ENCODE results near the gene WDR7. TPM values are rescaled to one million over a fixed set of nuclear protein-coding genes. Genes with fewer than 3 reads are reported as not detected.

The WDR7 gene
- polyA plus RNA-seq, 5 donors, result 10.4 to 14.2 (median 12.1) TPM

- no peak for DNase-seq
These were observed 336.9 kb downstream of the WDR7 start for GRCh38 chr18:56988022-56988421.

- DNase-seq, result no peak
These were observed 339.5 kb downstream of the WDR7 start for GRCh38 chr18:56990678-56991077.

GRCh38 chr18:56992777-56993176, 341.6 kb downstream of the WDR7 start:
- no peak for DNase-seq

GRCh38 chr18:56995579-56996188, 344.5 kb downstream of the WDR7 start:
- DNase-seq, result no peak

- no peak for DNase-seq
These were observed 346.0 kb downstream of the WDR7 start for GRCh38 chr18:56997200-56997599.

- no peak for DNase-seq
These were observed 348.7 kb downstream of the WDR7 start for GRCh38 chr18:56999823-57000222.

GRCh38 chr18:57002627-57003026, 351.5 kb downstream of the WDR7 start:
- DNase-seq, result no peak

- no peak for DNase-seq
These were observed 352.2 kb downstream of the WDR7 start for GRCh38 chr18:57003342-57003741.

GRCh38 chr18:57004366-57005121, 353.4 kb downstream of the WDR7 start:
- no peak for DNase-seq

- no peak for DNase-seq
These were observed 357.0 kb downstream of the WDR7 start for GRCh38 chr18:57008001-57008686.

- no peak for DNase-seq
These were observed 358.7 kb downstream of the WDR7 start for GRCh38 chr18:57009844-57010243.

GRCh38 chr18:57014772-57015413, 363.7 kb downstream of the WDR7 start:
- DNase-seq, result peak; percentile 20 to 21

- DNase-seq, result no peak
These were observed 364.3 kb downstream of the WDR7 start for GRCh38 chr18:57015451-57015850.

- no peak for DNase-seq
These were observed 367.7 kb downstream of the WDR7 start for GRCh38 chr18:57018845-57019244.

- no peak for DNase-seq
These were observed 371.6 kb downstream of the WDR7 start for GRCh38 chr18:57022716-57023115.

GRCh38 chr18:57023275-57023882, 372.2 kb downstream of the WDR7 start:
- no peak for DNase-seq

GRCh38 chr18:57025540-57025939, 374.4 kb downstream of the WDR7 start:
- DNase-seq, result no peak

- DNase-seq, result no peak
These were observed 375.2 kb downstream of the WDR7 start for GRCh38 chr18:57026316-57026715.

GRCh38 chr18:57027190-57027708, 376.1 kb downstream of the WDR7 start:
- DNase-seq, result no peak

GRCh38 chr18:57029761-57030160, 378.6 kb downstream of the WDR7 start:
- DNase-seq, result no peak

GRCh38 chr18:57030417-57030816, 379.3 kb downstream of the WDR7 start:
- no peak for DNase-seq

GRCh38 chr18:57035590-57035989, 384.4 kb downstream of the WDR7 start:
- DNase-seq, result no peak
